Measurements from ENCODE around the gene IL1RAPL2. TPM values are rescaled to one million over a fixed set of nuclear protein-coding genes. Genes with fewer than 3 reads are reported as not detected.

IL1RAPL2 gene
- total RNA-seq, 4 donors from 2014 or later, result 0.19 to 0.38 TPM; not detected in 2

DNA sequence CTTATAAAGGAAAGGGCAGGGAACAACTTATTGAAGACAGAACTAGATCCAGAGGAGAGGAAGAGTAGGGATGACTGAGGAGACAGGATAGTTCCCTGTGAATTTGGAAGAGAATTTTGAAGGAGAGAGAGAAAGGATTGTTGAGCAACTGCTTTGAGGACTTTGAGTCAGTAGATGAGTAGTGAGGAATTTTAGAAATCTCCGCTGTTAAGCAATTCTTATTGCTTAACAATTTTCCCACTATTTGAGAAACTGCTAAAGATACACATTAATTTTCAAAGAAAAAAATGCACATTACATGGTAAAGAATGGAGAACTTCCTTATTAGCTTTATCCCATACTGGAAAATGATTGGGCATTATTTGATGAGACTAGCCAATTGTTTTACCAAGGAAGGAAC, 1140.0 kb downstream of the IL1RAPL2 start:
- intact Hi-C loops (cut with DNase I; ENCODE audit: low total_unique reads), result loop anchor here (5.0 kb wide), 1 partner anchor 216 kb away; no protein-coding TSS in a partner anchor
- no peak overlapping the region for H3K4me3 ChIP-seq (ENCODE audit: low read depth, poor library complexity, severe bottlenecking)
- TF ChIP-seq POLR2A (IDR thresholded peaks at IDR 0.05), result no peak
- TF ChIP-seq CTCF (IDR thresholded peaks at IDR 0.05), result no peak
- 87 to 88% methylated on average over 1 of the region's 1 CpG for WGBS, 2 donors
- no peak for DNase-seq (ENCODE audit: low spot score in 2 of 2)

DNA sequence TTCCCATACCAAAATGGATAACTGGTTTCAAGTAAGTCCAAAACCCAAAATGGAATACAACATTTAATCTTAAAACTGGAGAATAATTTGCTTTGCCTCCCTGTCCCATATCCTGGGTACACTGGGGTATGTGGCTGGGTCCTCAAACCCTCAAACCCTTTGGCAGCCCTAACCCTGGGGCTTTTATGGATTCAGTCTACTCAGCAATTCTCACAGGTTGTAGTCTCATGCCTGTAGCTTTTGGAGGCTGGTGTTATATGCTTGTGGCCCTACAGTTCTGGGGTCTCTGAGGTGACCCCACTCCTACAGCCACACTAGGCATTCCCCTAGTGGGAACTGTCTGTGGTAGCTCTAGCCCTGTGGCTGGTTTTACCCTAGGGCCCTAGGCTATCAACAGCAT, 1145.8 kb downstream of the IL1RAPL2 start:
- TF ChIP-seq POLR2A (IDR thresholded peaks at IDR 0.05), result no peak
- no peak for TF ChIP-seq CTCF (IDR thresholded peaks at IDR 0.05)
- no peak overlapping the region for H3K4me3 ChIP-seq (ENCODE audit: low read depth, poor library complexity, severe bottlenecking)
- intact Hi-C loops (cut with DNase I; ENCODE audit: low total_unique reads), result loop anchor here (10.0 kb wide), 1 partner anchor 543 kb away; no protein-coding TSS in a partner anchor
- no peak for DNase-seq (ENCODE audit: low spot score in 2 of 2)

DNA sequence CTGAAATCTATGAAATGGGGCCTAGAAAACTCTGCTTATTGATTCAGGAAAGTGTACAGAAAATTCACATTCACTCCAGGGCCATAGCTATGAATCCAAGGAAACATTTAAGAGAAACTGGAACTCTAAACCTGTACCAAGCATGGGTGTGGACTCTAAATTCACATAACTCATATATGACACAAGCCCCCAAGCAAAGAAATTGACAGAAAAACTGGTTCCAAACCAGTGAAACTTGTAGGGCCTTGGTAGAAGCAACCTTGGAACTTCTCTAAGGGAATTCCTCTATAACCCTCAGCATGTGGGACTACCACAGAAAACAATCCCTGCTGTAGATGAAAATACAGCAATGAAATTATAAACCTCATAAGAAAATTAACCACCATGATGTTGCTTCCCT, 1149.7 kb downstream of the IL1RAPL2 start:
- no peak overlapping the region for H3K4me3 ChIP-seq (ENCODE audit: low read depth, poor library complexity, severe bottlenecking)
- intact Hi-C loops (cut with DNase I; ENCODE audit: low total_unique reads), result loop anchor here (10.0 kb wide), 1 partner anchor 539 kb away; no protein-coding TSS in a partner anchor
- DNase-seq (ENCODE audit: low spot score in 2 of 2), result no peak
- TF ChIP-seq CTCF (IDR thresholded peaks at IDR 0.05), result no peak
- no peak for TF ChIP-seq POLR2A (IDR thresholded peaks at IDR 0.05)

- intact Hi-C loops (cut with DNase I; ENCODE audit: low total_unique reads), result no loop called here
- WGBS, 2 donors, result 31 to 57% methylated on average over 1 of the region's 1 CpG
- no peak for DNase-seq (ENCODE audit: low spot score in 2 of 2)
- TF ChIP-seq CTCF (IDR thresholded peaks at IDR 0.05), result no peak
- TF ChIP-seq POLR2A (IDR thresholded peaks at IDR 0.05), result no peak
- H3K4me3 ChIP-seq (ENCODE audit: low read depth, poor library complexity, severe bottlenecking), result no peak overlapping the region
These were observed 1158.2 kb downstream of the IL1RAPL2 start for GRCh38 chrX:105723966-105724735.

DNA sequence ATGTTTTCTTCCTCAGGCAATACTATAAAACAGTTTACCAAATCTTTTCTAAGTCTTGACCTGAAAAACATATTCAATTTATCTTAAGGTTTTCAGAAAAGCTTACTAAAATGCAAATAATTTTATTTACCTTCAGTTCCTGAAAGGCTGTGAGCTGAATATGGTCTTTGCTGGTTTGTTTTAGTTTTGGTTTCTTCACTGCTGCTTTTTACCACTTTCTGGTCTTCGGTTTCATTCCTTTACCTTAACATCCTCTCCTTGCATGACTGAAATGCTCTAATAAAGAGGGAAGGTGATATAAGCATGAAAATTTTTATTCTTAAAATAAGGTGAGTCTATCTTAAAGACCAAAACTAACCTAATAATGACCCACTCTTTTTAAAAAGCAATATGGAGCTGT, 1159.2 kb downstream of the IL1RAPL2 start:
- no peak overlapping the region for H3K4me3 ChIP-seq (ENCODE audit: low read depth, poor library complexity, severe bottlenecking)
- no peak for DNase-seq (ENCODE audit: low spot score in 2 of 2)
- 90 to 97% methylated on average over 1 of the region's 1 CpG for WGBS, 2 donors

More for the DNA sequence above, 1159.2 kb downstream of the IL1RAPL2 start:
- TF ChIP-seq POLR2A (IDR thresholded peaks at IDR 0.05) (no peak), CTCF (IDR thresholded peaks at IDR 0.05) (no peak)
- intact Hi-C loops (cut with DNase I; ENCODE audit: low total_unique reads), result no loop called here
